CD4-positive, alpha-beta T cell treated with Interleukin-21 for 1 hour (primary cell): ENCODE data around the gene MINDY4.

Source experiments
- DNase-seq: peaks from one replicate; pipeline ENCODE4 v3.0.0-alpha.2; 2020

The MINDY4 gene

GRCh38 chr7:30776971-30777370 is 5.8 kb downstream of the MINDY4 start:
- DNase-seq, result no peak

- no peak for DNase-seq
Measured at GRCh38 chr7:30778255-30779025, 7.2 kb downstream of the MINDY4 start.

GRCh38 chr7:30779574-30779973 is 8.4 kb downstream of the MINDY4 start:
- no peak for DNase-seq

- DNase-seq, result no peak
Measured at GRCh38 chr7:30780941-30781340, 9.7 kb downstream of the MINDY4 start.

- DNase-seq, result no peak
Measured at GRCh38 chr7:30782690-30783089, 11.5 kb downstream of the MINDY4 start.

GRCh38 chr7:30785786-30786185 is 14.6 kb downstream of the MINDY4 start:
- DNase-seq, result no peak

- no peak for DNase-seq
Measured at GRCh38 chr7:30787486-30787885, 16.3 kb downstream of the MINDY4 start.

GRCh38 chr7:30788640-30789333 is 17.6 kb downstream of the MINDY4 start:
- DNase-seq, result no peak

GRCh38 chr7:30789334-30789711 is 18.1 kb downstream of the MINDY4 start:
- DNase-seq, result no peak

- DNase-seq, result no peak
Measured at GRCh38 chr7:30790356-30790755, 19.1 kb downstream of the MINDY4 start.

- DNase-seq, result no peak
Measured at GRCh38 chr7:30791114-30791513, 19.9 kb downstream of the MINDY4 start.

- no peak for DNase-seq
Measured at GRCh38 chr7:30795161-30795948, 24.1 kb downstream of the MINDY4 start.

- DNase-seq, result no peak
Measured at GRCh38 chr7:30796105-30796869, 25.1 kb downstream of the MINDY4 start.

- DNase-seq, result no peak
Measured at GRCh38 chr7:30797176-30798040, 26.2 kb downstream of the MINDY4 start.

GRCh38 chr7:30799206-30799975 is 28.2 kb downstream of the MINDY4 start:
- DNase-seq, result no peak

- no peak for DNase-seq
Measured at GRCh38 chr7:30799976-30800661, 28.9 kb downstream of the MINDY4 start.

- peak; percentile 44 for DNase-seq
Measured at GRCh38 chr7:30800785-30801252, 29.6 kb downstream of the MINDY4 start.

- DNase-seq, result no peak
Measured at GRCh38 chr7:30802812-30803211, 31.6 kb downstream of the MINDY4 start.

- DNase-seq, result no peak
Measured at GRCh38 chr7:30804078-30804661, 33.0 kb downstream of the MINDY4 start.
